Measurements from ENCODE around the gene ITIH4. TPM values are rescaled to one million over a fixed set of nuclear protein-coding genes. Genes with fewer than 3 reads are reported as not detected.
A peak's percentile ranks its signal among the peaks of the same experiment; 100 is the strongest.

The ITIH4 gene
- polyA plus RNA-seq, 1 of the 3 experiments (the other 2 are of a cell fraction) = 2.0 TPM

- TF ChIP-seq GATA2 (CRISPR knock-in tag; IDR thresholded peaks at IDR 0.05) (no peak), RXRA (IDR thresholded peaks at IDR 0.05; ENCODE audit: borderline replicate concordance, low read depth) (no peak), EP300 (IDR thresholded peaks at IDR 0.05; ENCODE audit: borderline replicate concordance in 1 of 2, low read depth in 1 of 2, low read length in 1 of 2) (no peak), MXI1 (IDR thresholded peaks at IDR 0.05; ENCODE audit: low read depth, low read length) (no peak), YY1 (IDR thresholded peaks at IDR 0.05; ENCODE audit: low read depth) (no peak), TCF12 (IDR thresholded peaks at IDR 0.05) (no peak), FOSL2 (IDR thresholded peaks at IDR 0.05; ENCODE audit: borderline replicate concordance, low read depth) (no peak), MAX (IDR thresholded peaks at IDR 0.05; ENCODE audit: low read depth) (no peak)
These were observed 8.1 kb downstream of the ITIH4 start (continued) for GRCh38 chr3:52822363-52822762.

- peak; percentile 64 for DNase-seq
- Histone ChIP-seq H3K9me2 (no peaks in the 10 kb centered on the region), H3K79me2 (ENCODE audit: insufficient read depth) (no peaks in the 10 kb centered on the region), H3F3A (replicated peaks; ENCODE audit: insufficient read depth) (no peaks in the 10 kb centered on the region), H3K4me2 (no peak overlapping the region), H3K27ac (ENCODE audit: low read depth in 2 of 2, low read length in 1 of 2) (no peak overlapping the region), H3K36me3 (replicated peaks in 1 of 2; ENCODE audit: control insufficient read depth in 1 of 2, insufficient read depth in 2 of 2, low read length in 1 of 2) (no peaks in the 10 kb centered on the region), H3K27me3 (ENCODE audit: insufficient read depth) (no peaks in the 10 kb centered on the region), H4K20me1 (ENCODE audit: insufficient read depth) (no peaks in the 10 kb centered on the region), H3K9ac (no peak overlapping the region), H3K4me1 (ENCODE audit: control insufficient read depth in 1 of 2, insufficient read depth in 2 of 2, low read depth in 1 of 2, low read length in 1 of 2) (no peaks in the 10 kb centered on the region; a peak in 1 of 4 replicates), H2AFZ (ENCODE audit: low read depth) (no peak overlapping the region), H3K9me3 (no peaks in the 10 kb centered on the region), H3K4me3 (ENCODE audit: low read depth in 2 of 2, low read length in 1 of 2) (no peak overlapping the region)
- ChIA-PET POLR2A (no interaction called here), CTCF (interaction anchor here (0.6 to 2.3 kb wide), 9 partner anchors 9 to 313 kb away, joined by 3 to 8 read pairs (median 3); no protein-coding TSS in a partner anchor)
- 67% methylated on average over 10 of the region's 11 CpGs for WGBS (ENCODE audit: low lambda C conversion rate)
- TF ChIP-seq EZH2phosphoT487 (IDR thresholded peaks at IDR 0.05; ENCODE audit: borderline replicate concordance, low read depth) = no peak
- no peak for TF ChIP-seq CHD2 (IDR thresholded peaks at IDR 0.05; ENCODE audit: low read length, partially characterized antibody)
- TF ChIP-seq FOXJ3 (CRISPR knock-in tag; IDR thresholded peaks at IDR 0.05) = no peak
- no peak for TF ChIP-seq EP300 (IDR thresholded peaks at IDR 0.05; ENCODE audit: borderline replicate concordance in 1 of 2, low read depth in 1 of 2, low read length in 1 of 2)
- TF ChIP-seq RCOR1 (IDR thresholded peaks at IDR 0.05; ENCODE audit: low read length) = no peak
- peak; percentile 46 for TF ChIP-seq CTCF (IDR thresholded peaks at IDR 0.05)
- no peak for TF ChIP-seq PBX3 (IDR thresholded peaks at IDR 0.05)
These were observed 9.7 kb downstream of the ITIH4 start for GRCh38 chr3:52820736-52821135.

Measured in SK-N-SH (cell line).